ENCODE data around the gene NAAA. TPM values are rescaled to one million over a fixed set of nuclear protein-coding genes. Genes with fewer than 3 reads are reported as not detected.

The NAAA gene
- total RNA-seq, 1 donor from 2014 or later = 4.0 TPM

DNA sequence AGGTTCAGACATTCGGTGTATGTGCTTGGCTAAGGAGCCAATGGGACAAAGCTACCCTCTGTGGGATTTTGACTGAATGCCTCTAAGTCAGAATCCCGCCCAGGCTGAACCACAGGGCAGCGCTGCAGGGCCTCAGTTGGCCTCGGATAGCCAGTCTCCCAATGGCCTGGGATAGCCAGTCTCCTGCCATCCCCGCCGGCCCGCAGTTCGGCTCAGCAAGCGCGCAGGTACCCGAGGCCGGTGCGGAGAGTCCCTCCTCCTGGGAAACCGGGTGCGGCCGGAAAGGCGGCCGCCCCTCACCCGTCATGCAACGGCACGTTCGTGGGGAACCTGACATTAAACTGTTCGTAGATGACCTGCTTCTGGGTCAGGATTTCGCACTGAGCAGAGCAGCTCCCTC is 54.7 kb downstream of the NAAA start:
- no peak for DNase-seq (ENCODE audit: low spot score)
- Mint-ChIP-seq H3K27me3 (ENCODE audit: unreplicated experiment) (no peaks in the 10 kb centered on the region), H3K27ac (ENCODE audit: unreplicated experiment) (no peak overlapping the region), H3K36me3 (ENCODE audit: low read depth, unreplicated experiment) (no peaks in the 10 kb centered on the region), H3K4me1 (ENCODE audit: unreplicated experiment) (peaks cover 10% of the 10 kb centered on the region), H3K9me3 (ENCODE audit: unreplicated experiment) (no peaks in the 10 kb centered on the region), H3K4me3 (ENCODE audit: unreplicated experiment) (no peak overlapping the region)
- TF ChIP-seq, protein P1, sequence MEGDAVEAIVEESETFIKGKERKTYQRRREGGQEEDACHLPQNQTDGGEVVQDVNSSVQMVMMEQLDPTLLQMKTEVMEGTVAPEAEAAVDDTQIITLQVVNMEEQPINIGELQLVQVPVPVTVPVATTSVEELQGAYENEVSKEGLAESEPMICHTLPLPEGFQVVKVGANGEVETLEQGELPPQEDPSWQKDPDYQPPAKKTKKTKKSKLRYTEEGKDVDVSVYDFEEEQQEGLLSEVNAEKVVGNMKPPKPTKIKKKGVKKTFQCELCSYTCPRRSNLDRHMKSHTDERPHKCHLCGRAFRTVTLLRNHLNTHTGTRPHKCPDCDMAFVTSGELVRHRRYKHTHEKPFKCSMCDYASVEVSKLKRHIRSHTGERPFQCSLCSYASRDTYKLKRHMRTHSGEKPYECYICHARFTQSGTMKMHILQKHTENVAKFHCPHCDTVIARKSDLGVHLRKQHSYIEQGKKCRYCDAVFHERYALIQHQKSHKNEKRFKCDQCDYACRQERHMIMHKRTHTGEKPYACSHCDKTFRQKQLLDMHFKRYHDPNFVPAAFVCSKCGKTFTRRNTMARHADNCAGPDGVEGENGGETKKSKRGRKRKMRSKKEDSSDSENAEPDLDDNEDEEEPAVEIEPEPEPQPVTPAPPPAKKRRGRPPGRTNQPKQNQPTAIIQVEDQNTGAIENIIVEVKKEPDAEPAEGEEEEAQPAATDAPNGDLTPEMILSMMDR (IDR thresholded peaks at IDR 0.05; ENCODE audit: unreplicated experiment) = no peak

DNA sequence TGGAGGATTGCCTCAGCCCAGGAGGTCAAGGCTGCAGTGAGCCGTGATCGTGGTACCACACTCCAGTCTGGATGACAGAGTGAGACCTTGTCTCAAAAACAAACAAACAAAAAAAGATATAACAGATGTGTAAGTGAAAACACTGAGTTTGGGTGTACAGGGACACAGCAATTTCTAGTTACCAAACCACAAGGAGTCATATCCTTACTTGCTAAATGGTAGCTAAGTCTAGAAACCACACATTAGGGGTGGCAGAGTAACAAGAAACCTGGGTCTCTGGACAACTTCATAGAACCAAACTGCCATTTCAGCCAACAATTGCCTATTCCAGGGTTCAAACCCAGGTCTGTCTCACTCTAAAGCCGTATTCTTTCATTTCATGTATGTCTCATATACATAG is 59.3 kb downstream of the NAAA start:
- H3K4me1 Mint-ChIP-seq (ENCODE audit: unreplicated experiment) = peaks cover 4% of the 10 kb centered on the region
- H3K9me3 Mint-ChIP-seq (ENCODE audit: unreplicated experiment) = no peaks in the 10 kb centered on the region
- H3K27me3 Mint-ChIP-seq (ENCODE audit: unreplicated experiment) = no peaks in the 10 kb centered on the region
- no peak overlapping the region for H3K27ac Mint-ChIP-seq (ENCODE audit: unreplicated experiment)
- no peaks in the 10 kb centered on the region for H3K36me3 Mint-ChIP-seq (ENCODE audit: low read depth, unreplicated experiment)
- H3K4me3 Mint-ChIP-seq (ENCODE audit: unreplicated experiment) = no peak overlapping the region
- TF ChIP-seq, protein P1 (IDR thresholded peaks at IDR 0.05; ENCODE audit: unreplicated experiment) = no peak
- DNase-seq (ENCODE audit: low spot score) = no peak

- H3K4me3 Mint-ChIP-seq (ENCODE audit: unreplicated experiment) = no peak overlapping the region
- H3K4me1 Mint-ChIP-seq (ENCODE audit: unreplicated experiment) = peaks cover 4% of the 10 kb centered on the region
- H3K36me3 Mint-ChIP-seq (ENCODE audit: low read depth, unreplicated experiment) = no peaks in the 10 kb centered on the region
- H3K9me3 Mint-ChIP-seq (ENCODE audit: unreplicated experiment) = no peaks in the 10 kb centered on the region
- TF ChIP-seq, protein P1 (IDR thresholded peaks at IDR 0.05; ENCODE audit: unreplicated experiment) = no peak
- H3K27me3 Mint-ChIP-seq (ENCODE audit: unreplicated experiment) = peaks cover 2% of the 10 kb centered on the region
- no peak for DNase-seq (ENCODE audit: low spot score)
- no peak overlapping the region for H3K27ac Mint-ChIP-seq (ENCODE audit: unreplicated experiment)
Observed at GRCh38 chr4:75880278-75880677, 60.5 kb downstream of the NAAA start.

DNA sequence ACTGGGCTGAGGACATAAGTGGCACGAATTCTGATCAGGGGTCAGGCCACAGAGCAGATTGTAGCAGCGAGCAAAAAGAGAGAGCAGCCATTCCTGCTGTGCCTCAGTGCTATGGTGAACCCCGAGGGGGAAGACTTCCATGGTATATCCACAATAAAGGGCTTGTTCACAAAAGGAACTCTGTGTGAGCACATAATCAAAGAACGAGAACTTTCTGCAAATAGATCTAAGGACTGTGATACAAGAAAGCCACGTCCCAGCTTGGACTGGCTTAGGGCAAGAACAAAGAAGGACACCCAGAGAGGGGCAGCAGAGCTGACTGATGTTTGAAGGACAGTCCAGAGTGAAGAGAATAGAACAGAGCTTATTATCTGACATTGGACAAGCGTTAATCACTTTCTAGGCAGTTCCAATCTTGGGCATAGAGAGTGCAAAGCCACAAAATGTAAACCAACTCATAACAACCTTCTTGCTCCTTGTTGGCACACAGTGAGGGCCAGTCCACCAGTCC is 62.5 kb downstream of the NAAA start:
- Mint-ChIP-seq H3K4me1 (ENCODE audit: unreplicated experiment) (peaks cover 3% of the 10 kb centered on the region), H3K9me3 (ENCODE audit: unreplicated experiment) (no peaks in the 10 kb centered on the region), H3K4me3 (ENCODE audit: unreplicated experiment) (no peak overlapping the region), H3K36me3 (ENCODE audit: low read depth, unreplicated experiment) (no peaks in the 10 kb centered on the region), H3K27ac (ENCODE audit: unreplicated experiment) (no peak overlapping the region), H3K27me3 (ENCODE audit: unreplicated experiment) (peaks cover 2% of the 10 kb centered on the region)
- no peak for DNase-seq (ENCODE audit: low spot score)
- TF ChIP-seq, protein P1 (IDR thresholded peaks at IDR 0.05; ENCODE audit: unreplicated experiment) = no peak

DNA sequence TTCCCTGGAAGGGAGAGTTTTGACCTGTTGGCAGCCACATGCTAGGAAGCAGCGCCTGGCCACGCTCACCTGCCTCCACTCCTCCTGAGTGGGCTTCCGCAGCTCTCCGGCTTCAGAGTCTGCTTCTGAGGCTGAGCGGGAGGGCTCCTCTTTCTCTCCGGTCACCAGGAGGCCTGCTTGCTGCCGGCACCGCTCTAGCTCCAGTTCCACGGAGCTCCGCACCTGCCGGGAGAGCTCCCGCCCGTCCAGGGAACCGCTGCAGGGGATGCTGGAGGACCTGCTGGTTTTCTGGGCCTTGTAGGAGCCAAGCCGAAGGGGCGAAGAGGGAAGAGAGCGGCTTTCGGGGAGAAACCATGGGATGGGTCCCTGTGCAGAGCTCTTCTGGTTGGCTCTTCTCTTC is 64.6 kb downstream of the NAAA start:
- Mint-ChIP-seq H3K9me3 (ENCODE audit: unreplicated experiment) (no peaks in the 10 kb centered on the region), H3K27ac (ENCODE audit: unreplicated experiment) (no peak overlapping the region), H3K36me3 (ENCODE audit: low read depth, unreplicated experiment) (no peaks in the 10 kb centered on the region), H3K4me1 (ENCODE audit: unreplicated experiment) (no peaks in the 10 kb centered on the region), H3K4me3 (ENCODE audit: unreplicated experiment) (no peak overlapping the region), H3K27me3 (ENCODE audit: unreplicated experiment) (peaks cover 2% of the 10 kb centered on the region)
- TF ChIP-seq, protein P1 (IDR thresholded peaks at IDR 0.05; ENCODE audit: unreplicated experiment) = no peak
- no peak for DNase-seq (ENCODE audit: low spot score)

All from endothelial cell (in vitro differentiated cells).